CD4-positive, alpha-beta memory T cell (primary cell): ENCODE measurements around the gene TRHDE. TPM values are rescaled to one million over a fixed set of nuclear protein-coding genes. Genes with fewer than 3 reads are reported as not detected.

Source experiments
- CTCF ChIA-PET: fragments of 350-600 bp; sonication (Branson Sonifier 250); formaldehyde crosslinking; loops from one replicate; lab custom pipeline; 2021; ENCODE audit warnings: inconsistent platforms; ENCODE audit not compliant: partially characterized antibody; lab: Charles Lee
- POLR2A ChIA-PET: fragments of 350-600 bp; sonication (Branson Sonifier 250); formaldehyde crosslinking; loops from one replicate; lab custom pipeline; 2021; ENCODE audit not compliant: partially characterized antibody; lab: Charles Lee
- DNase-seq, 5 donors: peaks; one replicate each; pipeline versions ENCODE4 v3.0.0 to v3.0.0-alpha.2; 2020 to 2022; ENCODE audit warnings: mixed read lengths in 1 of 5
- H3K27ac ChIP-seq: one replicate; pipeline ENCODE4 v1.7.0; 2013; ENCODE audit warnings: low read depth, low read length
- H3K27me3 ChIP-seq: 2 replicates; pipeline ENCODE4 v1.7.0; 2013; ENCODE audit warnings: mild to moderate bottlenecking, low read length, moderate library complexity; ENCODE audit not compliant: insufficient read depth
- H3K36me3 ChIP-seq: 2 replicates; pipeline ENCODE4 v1.7.0; 2013; ENCODE audit warnings: mild to moderate bottlenecking, low read length, moderate library complexity; ENCODE audit not compliant: insufficient read depth
- H3K4me1 ChIP-seq: 2 replicates; pipeline ENCODE4 v1.7.0; 2013; ENCODE audit warnings: mild to moderate bottlenecking, low read length, moderate library complexity; ENCODE audit not compliant: insufficient read depth
- H3K4me3 ChIP-seq, 2 donors: one replicate each; pipeline ENCODE4 v1.7.0; 2013; ENCODE audit warnings: low read length in 2 of 2, mild to moderate bottlenecking in 1 of 2
- H3K9me3 ChIP-seq, 2 donors: one replicate each; pipeline ENCODE4 v1.7.0; 2013; ENCODE audit warnings: low read length in 2 of 2, control low read depth in 1 of 2; ENCODE audit not compliant: control insufficient read depth in 1 of 2
- H3K27ac Mint-ChIP-seq, 7 donors: one replicate each; pipeline ENCODE4 v1.8.0; 2020 to 2021; ENCODE audit warnings: mixed read lengths in 7 of 7, mild to moderate bottlenecking in 6 of 7, inconsistent platforms in 3 of 7, moderate library complexity in 3 of 7
- H3K27me3 Mint-ChIP-seq, 2 donors: one replicate each; pipeline ENCODE4 v1.8.0; 2020 to 2021; ENCODE audit warnings: mixed read lengths in 2 of 2
- H3K36me3 Mint-ChIP-seq, 2 donors: one replicate each; pipeline ENCODE4 v1.8.0; 2020 to 2021; ENCODE audit warnings: mixed read lengths in 2 of 2, inconsistent platforms in 1 of 2, mild to moderate bottlenecking in 1 of 2
- H3K4me1 Mint-ChIP-seq, 4 donors: one replicate each; pipeline ENCODE4 v1.8.0; 2020 to 2021; ENCODE audit warnings: mixed read lengths in 4 of 4, mild to moderate bottlenecking in 1 of 4
- H3K4me3 Mint-ChIP-seq, 8 donors: one replicate each; pipeline ENCODE4 v1.8.0; 2020 to 2021; ENCODE audit warnings: mixed read lengths in 8 of 8, mild to moderate bottlenecking in 7 of 8, moderate library complexity in 6 of 8, inconsistent platforms in 3 of 8
- H3K9me3 Mint-ChIP-seq, 8 donors: one replicate each; pipeline ENCODE4 v1.8.0; 2020 to 2021; ENCODE audit warnings: mixed read lengths in 8 of 8, mild to moderate bottlenecking in 5 of 8, inconsistent platforms in 3 of 8, moderate library complexity in 1 of 8
- intact Hi-C: fragments of 100-400 bp; cut with micrococcal nuclease; formaldehyde crosslinking; loops from one replicate; pipeline ENCODE4 v1.15.1; 2023
- polyA plus RNA-seq, 2 donors: library from polyadenylated mRNA; unstranded; fragments of 300-500 nt; fragmentation: Illumina TruSeq; gene quantifications; one replicate each; pipeline ENCODE4 v1.2.3, GENCODE V29; 2021
- total RNA-seq, 2 experiments: library from RNA; stranded (reverse); gene quantifications; one replicate each; pipeline ENCODE4 v1.2.3, GENCODE V29; 2021

The TRHDE gene
- total and polyA plus RNA-seq, 4 experiments from 2014 or later, result not detected

GRCh38 chr12:72293701-72294100 lies 21.5 kb downstream of the TRHDE start:
- Histone ChIP-seq H3K27me3 (no peaks in the 10 kb centered on the region), H3K4me1 (no peaks in the 10 kb centered on the region), H3K27ac (no peak overlapping the region), H3K36me3 (no peaks in the 10 kb centered on the region), H3K9me3 (no peaks in the 10 kb centered on the region), H3K4me3 (no peak overlapping the region)
- ChIA-PET POLR2A (no interaction called here), CTCF (no interaction called here)
- Mint-ChIP-seq H3K27me3 (no peaks in the 10 kb centered on the region), H3K27ac (no peak overlapping the region), H3K36me3 (no peaks in the 10 kb centered on the region), H3K9me3 (peaks cover 0 to 6% (median 1%) of the 10 kb centered on the region in 8 donors), H3K4me1 (no peaks in the 10 kb centered on the region), H3K4me3 (no peak overlapping the region)
- no peak for DNase-seq
- intact Hi-C loops, result no loop called here

DNA sequence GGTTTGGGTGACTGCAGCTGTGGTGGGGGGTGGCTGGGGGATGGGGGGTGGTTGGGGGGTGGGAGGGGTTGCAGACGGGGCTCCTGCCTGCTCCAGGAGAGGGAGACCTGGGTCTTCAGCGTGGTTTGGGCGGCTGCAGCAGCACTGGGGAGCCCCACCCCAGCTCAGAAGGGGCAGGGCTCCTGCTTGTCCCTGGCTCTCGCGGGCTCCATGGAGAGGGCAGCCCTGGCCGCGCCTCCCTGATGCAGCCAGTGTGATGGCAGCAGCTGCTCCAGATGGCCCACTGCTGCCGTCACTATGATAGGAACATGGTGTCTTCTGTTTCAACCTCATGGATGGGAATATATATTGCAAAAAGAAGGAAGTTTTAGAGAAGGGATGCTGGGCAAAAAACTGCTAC lies 22.9 kb downstream of the TRHDE start:
- POLR2A ChIA-PET, result no interaction called here
- H3K9me3 Mint-ChIP-seq, result peaks cover 0 to 6% (median 1%) of the 10 kb centered on the region in 8 donors
- no peaks in the 10 kb centered on the region for H3K4me1 ChIP-seq
- no peaks in the 10 kb centered on the region for H3K36me3 Mint-ChIP-seq
- no peaks in the 10 kb centered on the region for H3K4me1 Mint-ChIP-seq
- H3K27ac Mint-ChIP-seq, result no peak overlapping the region
- no peaks in the 10 kb centered on the region for H3K27me3 ChIP-seq
- CTCF ChIA-PET, result no interaction called here
- H3K9me3 ChIP-seq, result no peaks in the 10 kb centered on the region
- H3K27ac ChIP-seq, result no peak overlapping the region
- no peak overlapping the region for H3K4me3 ChIP-seq
- intact Hi-C loops, result no loop called here
- no peaks in the 10 kb centered on the region for H3K36me3 ChIP-seq
- no peak for DNase-seq
- no peaks in the 10 kb centered on the region for H3K27me3 Mint-ChIP-seq
- H3K4me3 Mint-ChIP-seq, result no peak overlapping the region

- no peaks in the 10 kb centered on the region for H3K27me3 Mint-ChIP-seq
- no peak overlapping the region for H3K27ac Mint-ChIP-seq
- no peaks in the 10 kb centered on the region for H3K36me3 Mint-ChIP-seq
- no peaks in the 10 kb centered on the region for H3K27me3 ChIP-seq
- H3K4me3 Mint-ChIP-seq, result no peak overlapping the region
- intact Hi-C loops, result no loop called here
- no peaks in the 10 kb centered on the region for H3K9me3 ChIP-seq
- H3K4me1 Mint-ChIP-seq, result no peaks in the 10 kb centered on the region
- no peak overlapping the region for H3K27ac ChIP-seq
- CTCF ChIA-PET, result no interaction called here
- H3K9me3 Mint-ChIP-seq, result peaks cover 0 to 6% (median 1%) of the 10 kb centered on the region in 8 donors
- no peak for DNase-seq
- no peaks in the 10 kb centered on the region for H3K4me1 ChIP-seq
- POLR2A ChIA-PET, result no interaction called here
- H3K36me3 ChIP-seq, result no peaks in the 10 kb centered on the region
- no peak overlapping the region for H3K4me3 ChIP-seq
These were observed 23.6 kb downstream of the TRHDE start for GRCh38 chr12:72295744-72296143.

DNA sequence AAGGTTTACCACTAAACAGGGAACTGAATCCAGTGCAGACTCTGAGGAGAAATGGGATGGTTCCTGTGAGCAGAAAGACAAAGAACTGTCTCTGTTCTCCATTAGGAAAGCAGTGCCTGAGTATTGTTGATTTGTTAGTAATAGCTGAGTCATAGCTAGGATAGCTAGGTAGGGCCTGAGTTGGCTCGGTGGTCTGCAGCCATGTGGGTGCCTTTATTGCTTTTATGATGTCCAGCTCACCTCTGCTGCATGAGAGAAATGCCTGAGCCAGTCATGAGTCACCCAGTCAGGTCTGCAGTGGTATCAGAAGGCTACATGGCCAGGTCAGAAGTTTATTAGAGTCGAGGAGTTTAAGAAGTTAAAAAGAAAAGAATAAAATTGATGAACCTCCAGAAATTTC lies 24.2 kb downstream of the TRHDE start:
- H3K4me3 Mint-ChIP-seq, result no peak overlapping the region
- no peak overlapping the region for H3K4me3 ChIP-seq
- no peak overlapping the region for H3K27ac Mint-ChIP-seq
- intact Hi-C loops, result no loop called here
- ChIA-PET POLR2A (no interaction called here), CTCF (no interaction called here)
- no peaks in the 10 kb centered on the region for H3K4me1 Mint-ChIP-seq
- H3K27me3 Mint-ChIP-seq, result no peaks in the 10 kb centered on the region
- H3K9me3 Mint-ChIP-seq, result peaks cover 0 to 6% (median 1%) of the 10 kb centered on the region in 8 donors
- no peaks in the 10 kb centered on the region for H3K9me3 ChIP-seq
- H3K36me3 ChIP-seq, result no peaks in the 10 kb centered on the region
- H3K27ac ChIP-seq, result no peak overlapping the region
- DNase-seq, result no peak
- H3K36me3 Mint-ChIP-seq, result no peaks in the 10 kb centered on the region
- no peaks in the 10 kb centered on the region for H3K4me1 ChIP-seq
- no peaks in the 10 kb centered on the region for H3K27me3 ChIP-seq

- Mint-ChIP-seq H3K4me3 (no peak overlapping the region), H3K27ac (no peak overlapping the region), H3K27me3 (no peaks in the 10 kb centered on the region), H3K4me1 (no peaks in the 10 kb centered on the region), H3K36me3 (no peaks in the 10 kb centered on the region), H3K9me3 (peaks cover 0 to 4% (median 2%) of the 10 kb centered on the region in 8 donors)
- no peaks in the 10 kb centered on the region for H3K9me3 ChIP-seq
- no peak for DNase-seq
- intact Hi-C loops, result no loop called here
- no peaks in the 10 kb centered on the region for H3K27me3 ChIP-seq
- H3K36me3 ChIP-seq, result no peaks in the 10 kb centered on the region
- H3K4me1 ChIP-seq, result no peaks in the 10 kb centered on the region
- ChIA-PET CTCF (no interaction called here), POLR2A (no interaction called here)
- no peak overlapping the region for H3K27ac ChIP-seq
- no peak overlapping the region for H3K4me3 ChIP-seq
These were observed 25.5 kb downstream of the TRHDE start for GRCh38 chr12:72297666-72298065.

- Mint-ChIP-seq H3K4me3 (no peak overlapping the region), H3K36me3 (no peaks in the 10 kb centered on the region), H3K9me3 (peaks cover 0 to 6% (median 1%) of the 10 kb centered on the region in 8 donors), H3K4me1 (no peaks in the 10 kb centered on the region), H3K27me3 (no peaks in the 10 kb centered on the region), H3K27ac (no peak overlapping the region)
- no peaks in the 10 kb centered on the region for H3K9me3 ChIP-seq
- ChIA-PET POLR2A (no interaction called here), CTCF (no interaction called here)
- H3K4me3 ChIP-seq, result no peak overlapping the region
- no peak for DNase-seq
- intact Hi-C loops, result no loop called here
- H3K27me3 ChIP-seq, result no peaks in the 10 kb centered on the region
- H3K4me1 ChIP-seq, result no peaks in the 10 kb centered on the region
- H3K36me3 ChIP-seq, result no peaks in the 10 kb centered on the region
- no peak overlapping the region for H3K27ac ChIP-seq
These were observed 28.6 kb downstream of the TRHDE start for GRCh38 chr12:72300728-72301127.

DNA sequence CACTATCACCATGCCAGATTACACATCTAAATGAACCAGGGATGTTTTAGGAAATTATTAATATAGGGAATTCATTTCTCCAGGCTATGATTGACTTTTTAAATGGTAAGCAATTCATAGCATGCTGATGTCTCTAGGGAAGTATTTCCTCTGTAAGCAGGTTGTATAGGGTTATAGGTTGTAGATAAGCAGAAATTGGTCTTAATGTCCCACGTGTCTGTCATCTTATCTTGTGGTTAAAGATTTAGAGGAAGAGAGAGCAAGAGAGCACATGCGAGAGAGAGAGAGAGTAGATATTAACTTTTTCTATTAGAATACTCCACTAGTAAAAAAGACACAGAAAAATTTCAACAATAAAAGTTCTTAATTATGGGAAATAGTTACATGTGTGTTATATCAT lies 32.6 kb downstream of the TRHDE start:
- CTCF ChIA-PET, result no interaction called here
- Histone ChIP-seq H3K4me1 (no peaks in the 10 kb centered on the region), H3K4me3 (no peak overlapping the region), H3K36me3 (no peaks in the 10 kb centered on the region), H3K27me3 (no peaks in the 10 kb centered on the region), H3K9me3 (no peaks in the 10 kb centered on the region), H3K27ac (no peak overlapping the region)
- intact Hi-C loops, result no loop called here
- POLR2A ChIA-PET, result no interaction called here
- H3K4me3 Mint-ChIP-seq, result no peak overlapping the region
- H3K27ac Mint-ChIP-seq, result no peak overlapping the region
- no peaks in the 10 kb centered on the region for H3K36me3 Mint-ChIP-seq
- H3K9me3 Mint-ChIP-seq, result peaks cover 0 to 4% (median 0%) of the 10 kb centered on the region in 8 donors
- DNase-seq, result no peak
- no peaks in the 10 kb centered on the region for H3K27me3 Mint-ChIP-seq
- H3K4me1 Mint-ChIP-seq, result no peaks in the 10 kb centered on the region

DNA sequence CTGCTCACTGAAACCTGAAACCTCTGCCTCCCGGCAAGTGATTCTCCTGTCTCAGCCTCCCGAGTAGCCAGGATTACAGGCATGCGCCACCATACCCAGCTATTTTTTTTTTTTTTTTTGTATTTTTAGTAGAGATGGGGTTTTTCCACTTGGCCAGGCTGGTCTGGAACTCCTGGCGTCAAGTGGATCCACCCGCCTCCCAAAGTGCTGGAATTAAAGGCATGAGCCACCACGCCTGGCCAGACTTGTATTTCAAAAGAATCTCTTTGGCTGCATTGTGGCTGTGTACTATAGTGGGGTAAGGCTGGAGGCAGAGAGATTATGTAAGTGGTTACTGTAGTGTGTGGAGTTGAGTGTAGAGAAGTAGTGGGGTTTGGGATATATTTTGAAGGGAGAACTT lies 35.1 kb downstream of the TRHDE start:
- intact Hi-C loops, result no loop called here
- Mint-ChIP-seq H3K4me3 (no peak overlapping the region), H3K27me3 (no peaks in the 10 kb centered on the region), H3K4me1 (no peaks in the 10 kb centered on the region), H3K36me3 (no peaks in the 10 kb centered on the region), H3K27ac (no peak overlapping the region), H3K9me3 (peaks cover 0 to 2% (median 0%) of the 10 kb centered on the region in 8 donors)
- Histone ChIP-seq H3K27ac (no peak overlapping the region), H3K4me1 (no peaks in the 10 kb centered on the region), H3K9me3 (no peaks in the 10 kb centered on the region), H3K36me3 (no peaks in the 10 kb centered on the region), H3K27me3 (no peaks in the 10 kb centered on the region), H3K4me3 (no peak overlapping the region)
- no peak for DNase-seq
- ChIA-PET POLR2A (no interaction called here), CTCF (no interaction called here)
